GM19035 (cell line): ENCODE data around the gene OMA1.
"Not testable (repeated sequence)": the region's sequence is repeated elsewhere in the genome, so short reads cannot be mapped to it uniquely, and the experiment has no call there.

Source experiments
- ATAC-seq: cut with Tn5 transposase; IDR thresholded peaks from one replicate; pipeline ENCODE4 v1.9.1; 2021; ENCODE audit not compliant: unreplicated experiment

The OMA1 gene

GRCh38 chr1:58546520-58547308, at the start of gene OMA1:
Gene OMA1 (minus strand): TSS chr1:58546726. CDS start chr1:58539294, 7,432 bp downstream.
- ATAC-seq: peak; percentile 94

DNA sequence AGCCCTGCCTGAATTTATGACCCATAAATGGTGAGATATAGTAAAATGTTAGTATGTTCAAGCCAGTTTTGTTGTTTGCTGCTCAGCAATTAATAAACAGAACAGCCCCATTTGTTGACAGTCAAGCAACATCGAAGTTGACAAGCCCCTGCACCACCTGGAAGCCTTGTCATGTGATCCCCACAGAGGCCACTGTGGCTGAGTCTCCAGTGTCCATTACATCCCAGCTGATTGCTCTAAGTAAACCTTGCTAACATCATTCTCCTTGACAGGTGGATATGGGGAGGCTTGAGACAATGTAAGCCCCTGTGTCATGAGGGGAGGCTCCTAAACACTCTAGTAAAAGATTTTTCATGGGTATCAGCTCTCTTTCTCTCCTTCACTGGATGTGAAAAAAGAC, 48.0 kb upstream of the OMA1 start:
- ATAC-seq: no peak

DNA sequence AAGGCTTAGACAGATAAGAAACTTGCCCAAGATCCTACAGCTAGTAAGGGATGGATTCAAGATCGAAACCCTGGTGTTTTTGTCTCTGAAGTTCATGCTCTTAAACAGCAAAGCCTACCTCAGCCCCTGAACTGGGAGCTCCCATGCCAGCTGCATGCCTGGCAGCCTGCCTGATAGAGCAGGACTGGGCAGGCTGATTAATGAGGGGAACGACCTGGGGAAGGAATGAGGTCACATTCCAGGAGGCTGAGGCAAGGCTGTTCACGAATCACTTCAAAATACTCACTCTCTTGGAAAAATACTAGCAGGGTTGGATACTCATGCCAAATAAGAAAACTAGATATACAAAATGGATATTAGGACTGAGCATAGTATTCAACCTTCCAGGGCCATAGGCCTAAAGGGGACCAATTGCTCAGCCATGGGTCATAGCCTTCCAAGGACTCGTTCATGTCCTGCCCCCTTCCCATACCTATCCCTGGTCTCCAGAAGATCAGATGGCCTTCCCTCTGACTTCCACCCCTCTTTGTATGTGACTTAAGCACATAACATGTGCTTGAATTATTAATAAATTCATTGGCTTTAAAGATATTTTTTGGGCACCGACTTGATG, 46.1 kb upstream of the OMA1 start:
- ATAC-seq: no peak

DNA sequence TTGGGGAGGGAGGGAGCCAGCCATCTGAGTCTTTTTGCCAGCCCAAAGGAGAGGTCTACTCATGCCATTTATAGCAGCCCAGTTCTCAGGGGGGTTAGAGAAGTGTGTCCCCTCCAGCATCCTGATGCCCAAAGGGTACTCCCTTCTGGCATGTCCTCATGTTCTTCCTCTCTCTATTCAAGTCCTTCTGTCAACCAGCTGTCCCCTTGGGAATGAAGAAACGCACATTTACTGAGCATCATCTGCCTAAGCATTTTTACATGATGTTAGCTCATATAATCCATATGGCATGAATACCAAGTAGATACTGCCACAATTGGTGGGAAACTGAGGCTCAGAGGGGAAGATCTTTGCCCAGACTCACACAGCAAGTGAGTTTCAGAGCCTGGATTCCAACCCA, 45.3 kb upstream of the OMA1 start:
- no peak for ATAC-seq

GRCh38 chr1:58590019-58590418, 43.5 kb upstream of the OMA1 start:
- no peak for ATAC-seq

GRCh38 chr1:58588396-58588795, 41.9 kb upstream of the OMA1 start:
- ATAC-seq: no peak

- ATAC-seq: no peak
Measured at GRCh38 chr1:58587667-58588066, 41.1 kb upstream of the OMA1 start.

GRCh38 chr1:58586271-58586670, 39.7 kb upstream of the OMA1 start:
- no peak for ATAC-seq

DNA sequence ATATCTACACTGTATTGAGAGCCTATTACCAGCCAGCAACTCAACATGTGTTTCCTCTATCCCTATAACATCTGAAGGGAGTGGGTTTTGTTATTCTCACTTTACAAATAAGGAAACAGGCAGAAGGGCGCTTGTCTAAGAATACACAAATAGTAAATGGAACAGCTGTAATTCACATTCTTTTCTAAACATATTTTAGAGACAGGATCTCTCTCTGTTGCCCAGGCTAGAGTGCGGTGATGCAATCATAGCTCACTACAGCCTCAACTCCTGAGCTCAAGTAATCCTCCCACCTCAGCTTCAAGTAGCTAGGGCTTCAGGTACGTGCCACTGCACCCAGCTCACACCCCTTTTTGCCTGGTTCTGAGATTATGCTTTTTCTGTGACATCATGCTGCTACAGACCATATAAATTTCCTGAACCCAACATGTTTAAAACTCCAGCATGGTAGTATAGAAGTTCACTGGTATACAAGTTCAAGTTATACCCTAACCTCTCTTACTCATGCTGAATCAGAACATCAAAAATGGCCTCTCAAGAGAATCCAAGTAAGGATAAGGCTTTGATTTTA, 39.1 kb upstream of the OMA1 start:
- no peak for ATAC-seq

DNA sequence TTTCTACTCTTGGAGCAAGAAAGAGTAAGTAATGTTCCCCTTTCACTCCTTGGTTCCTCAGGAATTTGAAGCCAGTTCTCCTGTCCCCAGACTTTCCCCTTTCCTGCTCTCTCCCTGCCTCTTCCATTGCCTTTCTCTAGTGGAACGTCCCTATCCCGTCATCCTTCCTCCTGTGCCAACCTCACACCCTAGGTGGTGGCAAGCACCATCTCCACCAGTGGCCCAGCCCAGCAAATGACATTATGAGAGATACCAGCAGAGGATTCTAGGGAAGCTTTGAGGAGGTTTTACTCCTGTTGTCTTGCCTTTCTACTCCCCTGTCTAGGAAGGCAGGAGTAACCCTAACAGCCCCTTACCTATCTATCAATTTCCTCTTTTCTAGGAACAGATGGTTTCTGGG, 38.6 kb upstream of the OMA1 start:
- ATAC-seq: no peak

DNA sequence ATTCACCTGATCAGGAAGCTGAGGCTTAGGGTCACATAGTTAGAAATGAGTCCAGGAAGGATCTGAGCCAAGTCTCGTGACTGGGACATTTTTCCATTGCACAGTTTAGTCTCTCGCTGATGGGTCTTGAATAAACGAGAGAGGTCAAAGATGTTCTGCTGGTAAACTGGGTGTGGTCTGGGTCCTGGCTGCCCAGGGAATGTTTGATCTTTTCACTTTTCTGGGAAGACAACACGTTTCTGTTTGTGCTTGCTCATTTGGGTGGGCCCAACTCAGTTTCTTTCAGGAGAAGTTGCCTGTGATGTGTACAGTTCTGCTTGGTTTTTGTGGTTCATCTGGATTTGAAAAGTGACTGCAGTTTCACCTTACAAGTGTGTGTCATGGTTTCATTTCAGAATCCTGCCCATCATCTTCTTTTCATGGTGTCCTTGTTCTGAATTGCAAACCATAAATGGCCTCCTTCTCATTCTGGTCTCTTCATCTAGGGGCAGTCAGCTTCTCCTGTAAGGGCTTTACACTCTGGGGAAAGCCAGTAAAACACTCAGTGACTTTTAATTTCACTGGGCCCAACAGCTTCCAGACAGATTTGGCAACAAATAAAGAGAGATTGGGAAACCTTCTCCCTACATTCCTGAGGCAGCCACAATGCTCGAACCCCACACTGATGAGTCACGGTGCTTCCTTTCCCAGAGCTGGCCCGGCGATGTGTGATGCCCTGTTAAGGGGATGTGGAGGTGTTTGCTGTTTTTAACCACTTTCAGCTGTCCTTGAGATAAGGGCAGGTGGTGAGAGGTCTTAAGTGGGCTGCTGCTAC, 37.8 kb upstream of the OMA1 start:
- ATAC-seq: no peak

DNA sequence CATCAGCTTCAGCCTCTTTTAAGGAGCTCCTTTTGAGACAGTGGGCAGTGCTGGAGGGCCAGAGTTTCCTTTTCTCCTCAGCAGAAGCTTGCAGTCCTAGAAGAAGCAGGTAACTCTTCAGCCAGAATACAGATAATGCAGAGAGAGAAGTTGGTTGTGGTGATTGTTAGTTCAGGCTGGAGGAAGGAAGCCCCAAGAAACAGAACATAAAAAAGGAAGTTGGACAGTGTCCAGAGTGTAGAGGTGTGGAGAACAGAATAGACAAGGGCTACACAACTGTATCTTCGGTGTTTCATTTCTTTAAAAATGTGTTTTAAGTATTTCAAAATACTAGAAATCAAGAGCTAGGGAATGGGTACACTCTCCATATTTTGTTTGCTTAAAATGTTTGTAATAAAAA, 37.0 kb upstream of the OMA1 start:
- no peak for ATAC-seq

DNA sequence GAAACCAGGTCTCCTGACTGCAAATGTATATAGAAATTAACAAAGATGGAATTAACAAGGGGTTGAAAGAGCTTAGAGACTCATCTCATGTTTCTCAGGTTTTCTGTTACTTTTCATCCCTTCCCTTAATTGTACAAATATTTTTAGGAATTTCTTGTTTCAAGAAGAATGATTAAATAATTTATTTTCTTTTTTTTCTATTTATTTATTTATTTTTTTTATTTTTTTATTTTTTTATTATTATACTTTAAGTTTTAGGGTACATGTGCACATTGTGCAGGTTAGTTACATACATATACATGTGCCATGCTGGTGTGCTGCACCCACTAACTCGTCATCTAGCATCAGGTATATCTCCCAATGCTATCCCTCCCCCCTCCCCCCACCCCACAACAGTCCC, 35.6 kb upstream of the OMA1 start:
- ATAC-seq: not testable (repeated sequence)

DNA sequence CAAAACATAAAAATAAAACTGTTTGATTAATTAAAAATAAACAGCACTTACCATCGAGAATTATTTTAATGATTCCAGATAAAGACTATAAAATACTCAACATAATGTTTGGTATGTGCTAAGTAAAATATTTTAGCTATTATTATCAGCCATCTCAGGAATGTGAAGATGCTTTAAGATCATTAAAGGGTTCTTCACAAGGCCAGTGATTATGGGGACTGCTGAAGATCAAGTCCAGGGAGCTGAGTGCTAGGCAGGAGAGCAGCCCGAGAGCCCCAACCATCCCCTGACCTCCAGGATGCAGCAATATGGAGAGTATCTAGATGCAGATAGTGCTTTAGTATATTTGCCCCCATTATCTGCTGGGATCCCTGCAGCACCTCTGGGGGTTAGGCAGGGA, 35.1 kb upstream of the OMA1 start:
- no peak for ATAC-seq

GRCh38 chr1:58580186-58580585, 33.7 kb upstream of the OMA1 start:
- no peak for ATAC-seq

DNA sequence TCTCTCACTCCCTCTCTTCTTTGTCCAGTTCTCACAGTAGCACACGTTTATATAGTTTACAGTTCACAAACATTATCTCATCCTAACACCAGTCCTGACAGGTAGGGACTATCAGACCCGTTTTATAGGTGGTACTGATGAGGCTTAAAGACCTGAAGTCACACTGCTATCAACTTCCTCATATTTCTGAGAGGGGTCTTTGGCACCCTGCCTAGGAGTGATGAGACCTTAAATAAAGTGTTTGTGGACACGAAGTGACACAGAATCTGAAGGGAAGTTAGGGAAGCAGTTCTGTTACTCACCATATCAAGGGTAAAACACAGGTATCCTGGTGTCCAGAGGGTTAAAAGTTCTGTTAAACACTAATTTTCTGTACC, 31.1 kb upstream of the OMA1 start:
- ATAC-seq: no peak

DNA sequence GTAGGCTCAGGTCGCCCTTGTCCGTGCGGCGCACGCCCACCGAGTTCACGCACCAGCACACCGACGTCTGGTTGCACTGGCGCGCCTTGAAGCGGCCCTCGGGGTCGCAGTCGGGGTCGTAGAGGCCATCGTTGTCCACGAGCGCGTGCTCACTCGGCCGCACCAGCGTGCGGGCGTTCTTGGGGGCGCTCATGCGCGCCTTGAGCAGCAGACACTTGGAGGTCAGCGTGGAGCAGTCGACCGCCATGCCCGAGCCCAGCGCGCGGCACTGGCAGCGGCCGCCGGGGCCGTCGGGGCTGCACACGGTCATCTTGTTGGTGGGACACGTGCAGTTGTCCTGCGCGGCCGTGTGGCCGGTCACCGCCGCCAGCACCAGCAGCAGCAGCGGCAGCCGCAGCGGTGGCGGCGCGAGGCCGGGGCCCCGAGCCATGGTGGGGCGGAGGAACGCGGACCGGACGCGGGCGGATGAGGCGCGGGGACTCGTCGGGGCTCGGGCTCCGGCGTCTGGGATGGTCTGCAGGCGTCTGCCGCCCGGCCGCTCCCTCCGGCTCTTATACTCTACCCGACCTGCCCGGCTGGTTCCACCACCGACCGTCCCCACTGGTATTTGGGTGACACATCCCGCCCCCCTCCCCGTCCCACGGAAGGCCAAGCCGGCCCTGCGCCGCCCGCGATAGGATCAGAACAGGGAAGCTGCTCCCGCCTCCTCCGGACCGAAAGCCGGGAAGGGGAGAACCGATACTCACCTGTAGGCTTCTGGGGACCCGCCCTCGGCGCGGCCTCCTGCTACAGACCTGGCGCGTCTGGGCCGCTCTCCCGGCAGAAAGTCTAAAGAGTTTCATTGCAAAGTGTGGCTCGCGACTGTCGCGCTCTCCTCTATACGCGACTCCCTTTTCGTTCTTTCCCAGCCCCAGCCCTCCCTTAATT, 30.5 kb upstream of the OMA1 start, which contains the start of gene TACSTD2:
Gene TACSTD2, minus strand, starts transcription at position 526 of the 927 bp plus-strand sequence. Its CDS starts 96 bp downstream, at position 430.
- ATAC-seq: no peak

GRCh38 chr1:58576325-58576726, 29.8 kb upstream of the OMA1 start:
- ATAC-seq: no peak

- no peak for ATAC-seq
Measured at GRCh38 chr1:58575551-58576324, 29.2 kb upstream of the OMA1 start.

- no peak for ATAC-seq
Measured at GRCh38 chr1:58574816-58575215, 28.3 kb upstream of the OMA1 start.
